Measurements from ENCODE around the gene HDAC10.

- TF ChIP-seq CTCF (IDR thresholded peaks at IDR 0.05; ENCODE audit: poor library complexity) (no peak), EZH2 (IDR thresholded peaks at IDR 0.05; ENCODE audit: borderline replicate concordance) (no peak)
These were observed 4.0 kb upstream of the HDAC10 start for GRCh38 chr22:50255099-50255498.
